HG02981 (cell line): ENCODE results near the gene IFIT5.
"Not testable (repeated sequence)": the region's sequence is repeated elsewhere in the genome, so short reads cannot be mapped to it uniquely, and the experiment has no call there.

Experiments used
- ATAC-seq: cut with Tn5 transposase; IDR thresholded peaks from one replicate; pipeline ENCODE4 v1.9.1; 2021; ENCODE audit warnings: mild to moderate bottlenecking, moderate library complexity; ENCODE audit not compliant: unreplicated experiment

Gene IFIT5

DNA sequence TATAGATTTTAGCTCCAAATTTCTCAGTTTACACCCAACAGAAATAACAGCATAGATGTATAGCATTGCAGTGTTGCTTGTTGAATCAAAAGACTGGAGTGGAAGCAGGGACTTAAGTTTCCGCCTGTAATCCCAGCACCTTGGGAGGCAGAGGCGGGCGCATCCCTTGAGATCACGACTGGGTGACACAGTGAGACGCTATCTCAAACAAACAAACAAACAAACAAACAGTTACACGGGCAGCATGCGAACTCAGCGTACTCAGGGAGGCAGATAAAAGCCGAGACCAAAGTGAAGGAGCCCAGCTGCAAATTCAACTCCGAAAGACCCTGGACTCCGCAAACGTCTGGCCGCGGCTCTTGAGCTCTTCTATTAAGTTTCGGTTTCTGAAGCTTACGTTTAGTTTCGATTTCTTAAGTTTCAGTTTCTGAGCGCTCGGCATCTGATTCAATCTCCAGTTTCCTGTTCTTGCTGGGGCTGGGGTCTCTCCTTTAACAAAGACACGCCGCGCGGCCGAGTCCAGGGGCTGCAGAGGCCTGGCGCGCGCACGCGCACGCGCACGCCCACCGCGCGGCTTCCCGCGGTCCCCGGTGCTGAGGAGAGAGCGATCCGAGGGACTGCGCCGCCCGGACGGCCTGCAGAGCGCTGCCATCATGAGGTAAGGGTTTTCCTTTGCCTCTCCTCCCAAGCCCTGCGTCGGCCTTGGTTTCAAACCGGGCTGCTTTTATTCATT, at the start of gene IFIT5:
TSS of gene IFIT5 (plus strand) at position 423 of the 733 bp plus-strand sequence. CDS start at position 654, 231 bp downstream.
- peak; percentile 75 for ATAC-seq

DNA sequence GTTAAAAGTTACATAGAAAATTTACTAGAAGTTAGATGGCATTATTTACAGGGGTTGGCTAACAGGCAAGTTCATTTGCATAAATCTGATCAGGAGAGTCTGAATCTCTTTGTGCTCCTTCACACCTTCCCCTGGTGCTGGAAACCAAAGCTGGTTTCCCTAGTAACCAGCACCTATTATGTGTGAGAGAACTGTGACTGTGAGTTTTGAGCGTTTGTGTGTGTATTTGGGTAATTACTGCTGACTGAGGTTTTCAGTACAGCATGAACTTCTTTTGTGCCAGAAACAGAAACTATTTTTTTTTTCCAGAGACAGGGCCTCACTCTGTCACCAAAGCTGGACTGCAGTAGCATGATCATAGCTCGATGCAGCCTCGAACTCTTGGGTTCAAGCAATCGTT, 46.8 kb upstream of the IFIT5 start:
- peak; percentile 78 for ATAC-seq

DNA sequence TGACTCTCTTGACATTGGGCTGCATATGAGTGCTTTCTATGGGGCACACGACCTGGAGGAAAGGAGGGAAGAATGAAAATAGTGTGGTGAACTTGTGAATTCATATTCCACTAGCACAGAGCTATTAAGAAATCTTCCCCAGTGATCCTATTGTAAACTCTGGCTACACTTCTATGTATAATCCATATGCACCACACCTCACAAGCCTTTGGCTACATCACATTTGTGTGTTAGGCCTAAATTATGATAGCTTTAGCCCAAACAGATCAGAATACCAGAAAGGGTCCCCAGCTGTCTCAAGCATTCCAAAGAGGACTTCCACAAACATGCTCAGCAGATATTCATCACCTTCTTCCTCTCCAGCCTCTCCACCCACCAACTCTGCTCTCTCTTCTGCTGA, 46.2 kb upstream of the IFIT5 start:
- no peak for ATAC-seq

DNA sequence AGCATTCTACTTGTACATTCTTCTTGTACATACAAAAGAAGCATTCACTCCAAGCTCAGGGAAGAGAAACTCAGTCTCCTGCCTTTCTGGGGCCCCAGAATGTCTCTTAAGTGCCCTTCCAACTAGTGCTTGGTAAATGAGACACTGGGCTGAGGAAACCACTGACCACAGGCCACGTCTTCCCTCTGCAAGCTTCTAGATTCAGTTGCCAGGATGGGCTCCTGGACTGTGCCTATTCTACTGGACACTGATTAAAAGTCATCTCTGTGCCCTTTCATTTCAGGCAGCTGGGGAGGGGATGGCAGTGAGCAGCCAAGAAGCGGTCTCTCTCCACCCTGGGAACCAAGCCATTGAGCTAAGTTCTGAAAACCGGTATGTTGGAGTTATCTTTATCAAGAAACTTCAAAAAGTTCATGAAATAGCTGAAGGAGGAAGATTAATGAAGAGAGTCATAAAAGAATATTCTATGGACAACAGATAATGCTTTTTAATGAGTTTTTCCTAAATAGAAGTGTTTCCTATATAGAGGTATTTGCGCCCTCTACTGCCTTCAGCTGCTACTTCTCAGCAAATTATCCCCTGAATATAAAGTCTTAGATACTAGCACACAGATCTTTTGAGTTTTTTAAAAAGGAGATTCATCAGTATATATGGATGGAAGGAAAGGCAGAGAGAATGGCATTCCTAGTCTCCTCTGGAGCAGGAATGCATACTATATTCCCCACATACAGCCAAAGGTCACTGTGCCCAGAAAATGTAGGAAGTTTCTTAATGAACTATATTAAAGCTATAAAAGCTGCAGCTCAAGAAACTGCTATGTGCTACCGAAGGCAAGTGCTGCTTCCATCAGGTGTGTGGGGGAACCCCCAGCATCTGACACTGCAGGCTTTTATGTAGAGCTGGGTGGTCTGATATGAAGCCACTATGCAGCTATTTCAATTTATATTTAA, 44.9 kb upstream of the IFIT5 start:
- no peak for ATAC-seq

- ATAC-seq, result no peak
Measured at GRCh38 chr10:89371079-89371478, 43.3 kb upstream of the IFIT5 start.

DNA sequence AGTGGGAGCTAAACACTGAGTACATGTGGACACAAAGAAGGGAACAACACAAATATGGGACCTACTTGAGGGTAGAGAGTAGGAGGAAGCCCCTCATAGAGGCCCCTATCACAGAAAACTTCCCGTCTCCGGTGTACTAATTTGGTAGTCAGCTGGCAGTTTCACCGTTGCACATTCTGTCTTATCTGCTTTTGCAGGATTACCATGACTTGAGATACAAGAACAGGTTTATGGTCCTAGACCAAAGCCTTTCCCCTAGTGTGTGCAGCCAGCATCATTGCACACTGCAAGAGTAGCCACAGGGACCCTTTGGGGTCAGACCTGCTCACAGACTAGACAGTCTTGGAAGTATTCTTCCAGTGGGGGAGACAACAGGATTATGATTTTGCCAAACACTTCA, 42.4 kb upstream of the IFIT5 start:
- no peak for ATAC-seq

DNA sequence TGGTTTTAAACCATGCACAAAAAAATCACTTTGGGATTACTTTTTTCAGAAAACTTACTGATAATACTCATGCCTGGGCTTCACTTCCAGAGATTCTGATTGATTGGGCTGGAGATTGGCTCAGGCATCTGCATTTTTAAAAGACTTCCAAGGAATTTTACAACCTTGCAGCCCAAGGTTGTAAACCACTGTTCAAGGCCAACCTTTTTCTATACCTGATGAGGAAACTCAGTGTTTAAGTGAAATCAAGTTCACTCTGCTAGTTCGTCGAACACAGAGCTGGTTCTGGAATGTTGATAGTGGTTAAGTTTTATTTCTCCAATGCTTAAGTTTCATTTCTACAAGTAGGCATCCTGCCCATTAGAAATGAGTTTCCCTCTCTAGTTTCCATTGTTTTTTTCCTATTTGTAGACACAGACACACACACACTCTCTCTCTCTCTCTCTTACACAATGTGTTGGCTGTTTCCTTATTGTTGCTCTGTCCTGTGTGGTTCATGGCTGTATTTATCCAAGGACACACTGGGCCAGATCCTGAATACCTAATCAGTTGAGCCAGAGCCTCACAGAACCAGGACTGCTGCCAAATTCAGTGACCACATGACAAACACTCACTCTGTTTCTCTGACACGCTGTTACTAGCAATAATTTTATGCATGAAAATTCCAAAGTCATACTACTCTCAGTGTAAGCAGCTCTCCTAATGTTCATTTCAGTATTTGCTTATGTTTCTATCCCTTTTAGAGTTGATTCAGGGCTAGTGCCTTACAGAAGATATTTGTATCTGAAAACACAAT, 40.3 kb upstream of the IFIT5 start:
- no peak for ATAC-seq

- no peak for ATAC-seq
Measured at GRCh38 chr10:89374713-89375141, 39.6 kb upstream of the IFIT5 start.

- ATAC-seq, result no peak
Measured at GRCh38 chr10:89377705-89378637, 36.4 kb upstream of the IFIT5 start, which contains the start of gene IFIT1B. IFIT1B (plus strand) TSS chr10:89378056; CDS start chr10:89378136, 80 bp downstream.

GRCh38 chr10:89379103-89379502, 35.3 kb upstream of the IFIT5 start:
- ATAC-seq, result no peak

GRCh38 chr10:89382757-89383156, 31.6 kb upstream of the IFIT5 start:
- ATAC-seq, result no peak

DNA sequence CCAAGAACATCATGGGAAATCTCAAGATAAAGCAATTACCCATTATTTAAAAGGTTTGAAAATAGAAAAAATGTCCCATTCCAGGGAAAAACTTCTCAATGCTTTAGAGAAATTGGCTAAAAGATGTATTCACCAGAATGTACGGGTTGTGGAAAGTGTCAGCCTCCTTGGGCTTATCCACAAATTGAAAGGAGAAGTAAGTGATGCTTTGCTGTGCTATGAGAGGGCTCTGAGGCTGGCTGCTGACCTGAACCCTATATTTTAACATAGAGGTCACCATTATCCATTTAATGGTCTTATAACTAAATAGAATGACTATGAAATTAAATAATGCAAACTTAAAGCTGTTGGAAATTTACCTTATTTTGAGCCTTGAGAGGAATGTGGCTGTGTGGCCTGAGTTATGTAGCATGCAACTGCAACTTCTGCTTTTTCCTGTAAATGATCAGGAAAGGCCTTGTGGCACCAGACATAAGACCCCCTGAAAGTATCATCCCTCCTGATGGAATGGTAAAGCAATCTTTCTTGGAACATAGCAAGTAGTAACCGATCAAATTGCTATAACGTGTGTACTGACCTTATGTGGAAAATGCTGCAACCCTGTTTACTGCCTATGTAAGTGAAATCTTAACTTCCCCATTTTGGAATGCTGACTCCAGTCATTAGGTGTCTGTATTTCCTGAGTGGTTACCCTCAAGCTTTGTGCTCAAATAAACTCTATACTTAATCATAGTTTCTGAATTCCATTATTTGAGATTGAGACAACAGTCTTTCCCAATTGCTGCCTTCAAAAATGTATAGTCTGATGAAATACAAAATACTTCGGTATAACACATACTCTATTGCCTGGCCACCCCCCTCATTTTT, 29.7 kb upstream of the IFIT5 start:
- no peak for ATAC-seq

GRCh38 chr10:89388806-89389205, 25.6 kb upstream of the IFIT5 start:
- no peak for ATAC-seq

DNA sequence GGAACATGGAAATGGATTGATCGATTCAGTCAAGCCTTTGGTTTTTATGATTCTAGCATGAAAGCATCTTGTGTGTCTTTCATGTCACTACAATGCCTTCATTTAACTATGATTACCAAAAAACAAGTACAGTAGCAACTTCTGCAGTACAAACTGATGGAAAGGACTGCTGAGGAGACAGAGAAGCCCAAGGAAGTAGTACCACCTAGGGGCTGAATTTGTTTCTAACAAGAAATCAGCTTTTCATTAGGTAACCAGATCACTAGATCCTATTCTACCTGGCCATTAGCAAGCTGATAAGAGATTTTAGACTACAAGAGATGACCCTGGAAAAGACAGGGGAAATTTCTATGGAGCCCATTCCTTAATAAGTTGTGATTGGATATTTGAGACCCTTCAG, 25.1 kb upstream of the IFIT5 start:
- no peak for ATAC-seq

GRCh38 chr10:89390476-89391225, 23.7 kb upstream of the IFIT5 start:
- no peak for ATAC-seq

DNA sequence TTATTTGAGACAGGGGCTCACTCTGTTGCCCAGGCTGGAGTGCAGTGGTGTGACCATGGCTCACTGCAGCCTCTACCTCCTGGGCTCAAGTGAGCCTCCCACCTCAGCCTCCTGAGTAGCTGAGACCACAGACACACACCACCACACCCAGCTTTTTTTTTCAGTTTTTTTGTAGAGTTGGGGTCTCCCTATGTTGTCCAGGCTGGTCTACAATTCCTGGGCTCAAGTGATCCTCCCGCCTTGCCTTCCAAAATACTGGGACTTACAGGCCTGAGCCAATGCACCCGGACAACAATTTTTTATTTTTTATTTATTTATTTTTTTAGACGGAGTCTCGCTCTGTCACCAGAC, 23.2 kb upstream of the IFIT5 start:
- not testable (repeated sequence) for ATAC-seq

DNA sequence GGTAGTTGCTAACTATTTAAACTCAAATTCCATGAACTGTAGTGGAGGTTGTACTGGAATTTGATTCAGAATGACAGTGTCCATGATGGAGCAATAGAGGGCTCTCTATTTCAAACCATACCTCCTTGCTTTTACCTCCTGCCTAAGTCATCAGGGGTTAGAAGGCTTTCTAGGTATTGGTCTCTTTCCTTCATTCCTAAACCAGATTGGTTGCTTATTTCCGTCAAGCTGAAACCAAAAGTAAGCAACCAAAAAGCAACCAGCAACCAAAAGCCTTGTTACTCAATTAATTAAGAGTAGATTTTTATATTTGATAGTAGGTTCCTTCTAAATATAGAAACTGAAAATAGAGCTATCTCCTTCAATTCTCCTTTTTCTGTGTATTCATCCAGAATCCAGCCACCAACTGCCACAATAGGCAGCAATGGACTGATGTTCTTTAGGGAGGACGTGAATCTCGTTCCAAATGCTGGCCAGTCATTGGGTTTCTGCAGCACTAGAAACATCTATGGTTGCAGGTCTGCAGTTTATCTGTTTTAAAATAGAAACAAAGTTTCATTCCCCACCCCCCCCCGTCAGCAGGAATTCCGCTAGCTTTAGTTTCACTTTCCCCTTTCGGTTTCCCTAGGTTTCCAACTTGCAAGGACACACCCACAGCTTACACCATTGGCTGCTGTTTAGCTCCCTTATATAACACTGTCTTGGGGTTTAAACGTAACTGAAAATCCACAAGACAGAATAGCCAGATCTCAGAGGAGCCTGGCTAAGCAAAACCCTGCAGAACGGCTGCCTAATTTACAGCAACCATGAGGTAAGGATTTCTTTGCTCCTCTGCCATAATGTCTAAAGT, 22.2 kb upstream of the IFIT5 start, which contains the start of gene IFIT1:
TSS of gene IFIT1 (plus strand) at position 717 of the 850 bp plus-strand sequence. CDS start at position 807, 90 bp downstream.
- ATAC-seq, result peak; percentile 78
